ENCODE results near the gene MCC.

The MCC gene

GRCh38 chr5:113056988-113057387 is 431.3 kb downstream of the MCC start:
- no peak for DNase-seq (ENCODE audit: low spot score)

GRCh38 chr5:113054899-113055298 is 433.4 kb downstream of the MCC start:
- no peak for DNase-seq (ENCODE audit: low spot score)

- DNase-seq (ENCODE audit: low spot score) = no peak
Observed at GRCh38 chr5:113053511-113053995, 434.7 kb downstream of the MCC start.

GRCh38 chr5:113052041-113052795 is 436.0 kb downstream of the MCC start:
- DNase-seq (ENCODE audit: low spot score) = no peak

GRCh38 chr5:113050721-113051382 is 437.4 kb downstream of the MCC start:
- DNase-seq (ENCODE audit: low spot score) = no peak

- DNase-seq (ENCODE audit: low spot score) = no peak
Observed at GRCh38 chr5:113048931-113049330, 439.3 kb downstream of the MCC start.

- peak; percentile 71 for DNase-seq (ENCODE audit: low spot score)
Observed at GRCh38 chr5:113047733-113048652, 440.3 kb downstream of the MCC start.

GRCh38 chr5:113047234-113047633 is 441.0 kb downstream of the MCC start:
- no peak for DNase-seq (ENCODE audit: low spot score)

- DNase-seq (ENCODE audit: low spot score) = no peak
Observed at GRCh38 chr5:113044776-113045465, 443.3 kb downstream of the MCC start.

- peak; percentile 45 for DNase-seq (ENCODE audit: low spot score)
Observed at GRCh38 chr5:113043491-113043931, 444.7 kb downstream of the MCC start.

- no peak for DNase-seq (ENCODE audit: low spot score)
Observed at GRCh38 chr5:113042491-113043243, 445.6 kb downstream of the MCC start.

GRCh38 chr5:113040672-113041260 is 447.5 kb downstream of the MCC start:
- no peak for DNase-seq (ENCODE audit: low spot score)

GRCh38 chr5:113039934-113040285 is 448.3 kb downstream of the MCC start:
- DNase-seq (ENCODE audit: low spot score) = no peak

- no peak for DNase-seq (ENCODE audit: low spot score)
Observed at GRCh38 chr5:113039229-113039933, 448.9 kb downstream of the MCC start.

- DNase-seq (ENCODE audit: low spot score) = no peak
Observed at GRCh38 chr5:113038714-113039113, 449.5 kb downstream of the MCC start.

- DNase-seq (ENCODE audit: low spot score) = no peak
Observed at GRCh38 chr5:113038136-113038535, 450.1 kb downstream of the MCC start.

- no peak for DNase-seq (ENCODE audit: low spot score)
Observed at GRCh38 chr5:113036826-113037225, 451.4 kb downstream of the MCC start.

GRCh38 chr5:113036321-113036720 is 451.9 kb downstream of the MCC start:
- DNase-seq (ENCODE audit: low spot score) = no peak

- no peak for DNase-seq (ENCODE audit: low spot score)
Observed at GRCh38 chr5:113035096-113035495, 453.2 kb downstream of the MCC start.

- DNase-seq (ENCODE audit: low spot score) = no peak
Observed at GRCh38 chr5:113034182-113034773, 454.0 kb downstream of the MCC start.

Data from Ammon's horn (tissue), 1 donor.